ENCODE data around the gene SMG1.

GRCh38 chr16:18933501-18933900, 7.3 kb upstream of the SMG1 start:
- TF ChIP-seq POLR2A (IDR thresholded peaks at IDR 0.05): no peak
- no peak for TF ChIP-seq CTCF (IDR thresholded peaks at IDR 0.05)
- no peak for TF ChIP-seq POLR2AphosphoS5 (IDR thresholded peaks at IDR 0.05)
